HG02642 (cell line): ENCODE data around the gene KRTAP10-10.
"Not testable (repeated sequence)": the region's sequence is repeated elsewhere in the genome, so short reads cannot be mapped to it uniquely, and the experiment has no call there.

ENCODE experiments used
- ATAC-seq: cut with Tn5 transposase; IDR thresholded peaks from one replicate; pipeline ENCODE4 v1.9.1; 2021; ENCODE audit warnings: mild to moderate bottlenecking; ENCODE audit not compliant: unreplicated experiment, poor library complexity

Gene KRTAP10-10

GRCh38 chr21:44619886-44620285 lies 17.3 kb upstream of the KRTAP10-10 start:
- ATAC-seq: no peak

GRCh38 chr21:44623575-44623974 lies 13.6 kb upstream of the KRTAP10-10 start:
- no peak for ATAC-seq

- no peak for ATAC-seq
Observed at GRCh38 chr21:44625756-44626155, 11.4 kb upstream of the KRTAP10-10 start.

DNA sequence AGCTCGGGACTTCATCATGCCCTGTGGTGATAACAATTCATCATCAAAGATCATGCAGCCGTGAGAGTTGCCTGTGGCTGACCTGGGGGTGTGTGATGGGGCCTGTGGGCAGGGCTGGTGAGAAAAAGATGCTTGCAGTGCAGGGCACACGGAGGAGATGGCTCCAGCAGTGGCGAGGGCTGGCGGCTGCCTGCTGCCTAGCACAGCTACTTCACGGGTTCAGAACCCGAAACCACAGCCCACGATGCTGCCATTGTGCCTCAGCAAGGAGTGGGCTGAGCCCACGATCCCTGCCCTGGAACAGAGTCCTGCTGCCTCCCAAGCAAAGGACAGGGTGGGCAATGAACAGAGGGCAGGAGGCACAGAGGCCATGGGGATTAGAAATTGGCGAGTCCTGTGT lies 10.9 kb upstream of the KRTAP10-10 start:
- no peak for ATAC-seq

DNA sequence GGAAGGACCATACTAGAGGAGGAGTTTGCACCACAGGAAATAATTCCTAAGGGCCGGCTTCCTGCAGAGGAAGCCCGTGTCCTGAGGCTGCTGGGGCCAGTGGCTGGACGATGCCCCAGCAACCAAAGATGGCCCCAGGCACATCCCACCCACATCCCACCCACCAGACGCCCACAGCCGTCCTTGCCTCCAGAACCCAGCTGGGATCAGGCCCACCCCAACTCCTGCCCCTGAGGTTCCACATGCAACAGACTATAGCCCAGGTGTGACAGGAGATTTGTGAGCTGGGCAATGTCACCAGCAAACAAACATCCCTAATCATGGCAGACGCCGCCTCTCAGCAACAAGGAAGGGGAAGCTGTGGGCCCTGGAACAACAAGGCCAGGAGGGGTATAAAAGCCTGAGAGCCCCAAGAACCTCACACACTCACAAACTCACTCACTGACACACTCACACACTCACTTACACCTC lies 10.4 kb upstream of the KRTAP10-10 start, which contains the start of gene KRTAP10-9:
Gene KRTAP10-9 (plus strand): TSS at position 421 of the 471 bp plus-strand sequence. CDS start 79 bp downstream, outside the sequence.
- no peak for ATAC-seq

DNA sequence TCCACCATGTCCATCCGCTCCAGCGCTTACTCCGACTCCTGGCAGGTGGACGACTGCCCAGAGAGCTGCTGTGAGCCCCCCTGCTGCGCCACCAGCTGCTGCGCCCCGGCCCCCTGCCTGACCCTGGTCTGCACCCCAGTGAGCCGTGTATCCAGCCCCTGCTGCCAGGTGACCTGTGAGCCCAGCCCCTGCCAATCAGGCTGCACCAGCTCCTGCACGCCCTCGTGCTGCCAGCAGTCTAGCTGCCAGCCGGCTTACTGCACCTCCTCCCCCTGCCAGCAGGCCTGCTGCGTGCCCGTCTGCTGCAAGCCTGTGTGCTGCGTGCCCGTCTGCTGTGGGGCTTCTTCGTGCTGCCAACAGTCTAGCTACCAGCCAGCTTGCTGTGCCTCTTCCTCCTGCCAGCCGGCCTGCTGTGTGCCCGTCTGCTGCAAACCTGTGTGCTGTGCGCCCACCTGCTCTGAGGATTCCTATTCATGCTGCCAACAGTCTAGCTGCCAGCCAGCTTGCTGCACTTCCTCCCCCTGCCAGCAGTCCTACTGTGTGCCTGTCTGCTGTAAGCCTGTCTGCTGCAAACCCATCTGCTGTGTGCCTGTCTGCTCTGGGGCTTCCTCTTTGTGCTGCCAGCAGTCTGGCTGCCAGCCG lies 9.9 kb upstream of the KRTAP10-10 start:
- ATAC-seq: not testable (repeated sequence)

DNA sequence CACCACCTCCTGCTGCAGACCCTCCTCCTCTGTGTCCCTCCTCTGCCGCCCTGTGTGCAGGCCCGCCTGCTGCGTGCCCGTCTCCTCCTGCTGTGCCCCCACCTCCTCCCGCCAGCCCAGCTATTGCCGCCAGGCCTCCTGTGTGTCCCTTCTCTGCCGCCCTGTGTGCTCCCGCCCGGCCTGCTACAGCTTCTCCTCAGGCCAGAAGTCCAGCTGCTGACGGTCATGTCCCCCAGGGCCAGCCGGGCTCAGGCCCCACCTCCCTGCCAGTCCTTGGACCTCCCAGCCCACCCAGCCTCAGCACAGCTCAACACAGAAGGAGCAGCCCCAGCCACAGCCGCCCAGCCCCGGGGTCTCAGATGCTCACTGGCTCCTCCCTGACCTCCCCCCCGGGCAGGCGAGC lies 9.3 kb upstream of the KRTAP10-10 start:
- ATAC-seq: not testable (repeated sequence)

DNA sequence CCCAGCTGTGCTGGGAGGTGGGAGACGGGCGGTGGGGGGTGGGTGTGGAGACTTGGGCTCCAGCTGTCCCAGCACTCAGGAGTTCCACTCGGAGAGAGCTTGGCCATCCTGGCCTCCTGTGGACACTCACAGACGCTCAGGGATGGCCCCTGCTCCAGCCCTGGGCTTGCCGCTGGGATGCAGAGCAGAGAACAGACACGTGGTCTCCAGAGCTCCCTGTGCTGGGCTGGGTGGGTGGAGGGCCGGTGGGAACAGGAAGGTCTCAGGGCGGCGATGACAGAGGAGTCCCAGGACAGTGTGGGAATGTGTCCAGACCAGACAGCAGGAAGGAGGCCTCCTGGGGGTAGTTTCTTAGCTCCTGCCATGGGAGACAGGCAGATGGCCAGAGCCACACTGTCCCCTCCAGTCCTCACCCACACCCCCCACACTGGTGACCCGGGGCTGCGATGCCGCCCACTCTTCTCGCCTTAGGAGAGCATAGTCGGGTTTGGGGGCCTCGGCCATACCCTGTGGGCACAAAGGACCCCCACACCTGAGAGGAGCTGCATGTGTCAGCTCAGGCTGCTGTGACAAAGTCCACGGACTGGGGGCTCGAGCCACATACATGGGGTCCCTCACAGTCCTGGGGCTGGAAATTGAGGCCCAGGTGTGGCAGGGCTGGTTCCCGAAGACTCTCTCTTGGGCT lies 8.3 kb upstream of the KRTAP10-10 start:
- no peak for ATAC-seq

GRCh38 chr21:44630440-44630839 lies 6.7 kb upstream of the KRTAP10-10 start:
- ATAC-seq: no peak

DNA sequence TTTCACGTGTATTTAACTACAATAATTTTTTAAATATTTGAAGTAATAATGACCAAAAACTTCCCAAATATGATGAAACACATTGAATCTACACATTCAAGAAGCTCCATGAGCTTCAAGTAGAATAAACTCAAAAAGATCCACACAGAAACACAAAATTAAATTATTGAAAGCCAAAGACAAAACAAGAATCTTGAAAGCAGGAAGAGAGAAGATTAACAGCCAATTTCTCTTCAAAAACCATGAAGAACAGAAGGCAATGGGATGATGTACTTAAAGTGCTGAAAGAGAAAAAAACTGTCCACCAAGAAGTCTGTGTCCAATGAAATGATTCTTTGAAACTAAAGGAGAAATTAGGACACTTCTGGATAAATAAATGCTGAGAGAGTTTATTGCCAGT lies 5.1 kb upstream of the KRTAP10-10 start:
- no peak for ATAC-seq

DNA sequence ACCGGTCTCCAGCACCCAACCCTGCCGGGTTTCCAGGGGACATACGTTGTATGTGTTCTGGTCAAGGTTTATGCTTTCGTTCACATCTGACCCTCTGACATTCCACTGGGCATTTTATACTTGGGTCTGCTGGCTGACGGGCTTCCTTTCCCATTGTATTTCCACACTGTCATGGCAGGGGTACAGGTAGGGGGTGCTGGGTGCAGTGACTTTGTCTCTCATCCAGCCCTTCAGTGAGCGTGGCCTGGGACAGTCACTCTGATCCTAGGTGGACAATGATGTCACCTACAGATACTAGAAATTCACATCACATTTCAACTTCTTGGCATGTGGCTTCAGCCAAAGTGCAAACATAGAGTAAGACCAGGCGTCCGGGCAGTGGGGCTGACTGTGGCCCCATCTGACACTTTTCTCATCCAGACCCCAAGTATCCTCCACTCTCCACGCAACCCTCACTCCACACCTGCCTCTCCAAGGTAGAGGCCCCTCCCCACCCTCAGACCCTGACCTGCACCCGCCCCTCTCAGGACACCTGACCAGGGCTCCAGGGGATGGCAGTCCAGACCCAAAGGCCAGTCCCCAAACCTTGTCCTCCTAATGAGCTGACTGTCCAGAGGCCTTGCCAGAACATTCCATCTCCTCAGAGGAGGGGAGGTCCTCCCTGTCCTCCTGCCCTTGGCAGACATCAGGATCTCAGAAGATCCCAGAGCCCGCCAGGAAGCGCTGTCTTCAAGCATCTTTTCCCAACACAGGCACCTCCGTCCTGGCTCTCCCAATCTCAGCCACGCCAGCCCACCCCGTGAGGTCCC lies 743 bp upstream of the KRTAP10-10 start:
- no peak for ATAC-seq

DNA sequence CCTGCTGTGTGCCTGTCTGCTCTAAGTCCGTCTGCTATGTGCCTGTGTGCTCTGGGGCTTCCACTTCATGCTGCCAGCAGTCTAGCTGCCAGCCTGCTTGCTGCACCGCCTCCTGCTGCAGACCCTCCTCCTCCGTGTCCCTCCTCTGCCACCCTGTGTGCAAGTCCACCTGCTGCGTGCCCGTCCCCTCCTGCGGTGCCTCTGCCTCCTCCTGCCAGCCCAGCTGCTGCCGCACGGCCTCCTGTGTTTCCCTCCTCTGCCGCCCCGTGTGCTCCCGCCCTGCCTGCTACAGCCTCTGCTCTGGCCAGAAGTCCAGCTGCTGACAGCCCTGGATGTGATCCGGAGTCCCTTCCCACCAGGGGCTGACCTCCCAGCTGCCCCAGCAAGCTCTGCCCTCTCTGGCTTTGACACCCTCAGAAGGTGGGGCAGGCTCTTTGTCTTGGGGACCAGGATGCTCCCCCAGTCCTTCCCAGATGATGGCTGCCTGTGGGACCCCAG lies 744 bp downstream of the KRTAP10-10 start:
- ATAC-seq: not testable (repeated sequence)

DNA sequence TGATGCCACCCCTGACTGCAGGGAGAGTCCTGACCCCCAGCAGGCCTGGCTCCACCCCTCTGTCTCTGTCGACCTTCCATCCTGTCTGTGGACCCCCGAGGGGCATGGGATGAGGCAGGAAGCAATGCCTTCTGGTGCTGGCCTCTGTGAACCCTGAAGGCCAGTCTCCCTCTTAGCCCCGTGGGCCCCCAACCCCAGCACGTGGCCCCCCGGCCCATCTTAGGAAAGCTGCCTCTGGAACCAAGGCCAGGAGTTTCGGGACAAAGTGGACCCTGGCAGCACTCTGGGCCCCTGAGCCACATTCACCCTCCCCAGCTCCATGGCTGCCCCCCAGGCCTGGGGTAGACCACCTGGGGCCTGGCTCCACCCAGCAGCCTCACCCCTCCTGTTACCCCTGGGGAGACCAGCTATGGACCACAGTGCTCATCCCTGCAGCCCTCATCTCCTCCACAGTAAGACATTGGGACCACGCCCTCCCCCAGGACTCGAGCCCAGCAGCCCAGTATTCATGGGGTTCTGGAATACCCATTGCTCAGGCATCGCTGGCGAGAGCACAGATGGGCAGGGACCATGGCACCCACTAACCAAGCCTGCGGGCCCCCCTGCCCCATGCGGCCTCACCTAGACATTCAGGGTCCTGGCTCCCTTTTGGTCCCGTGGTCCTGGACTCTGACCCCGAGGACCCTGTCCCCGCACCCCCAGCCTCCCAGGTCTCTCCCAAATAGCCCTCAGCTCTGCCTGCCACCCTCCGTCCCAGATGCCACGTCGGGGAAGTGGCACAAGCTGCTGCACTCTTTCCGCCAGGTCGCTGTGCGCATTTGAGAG lies 1.6 kb downstream of the KRTAP10-10 start:
- ATAC-seq: not testable (repeated sequence)

DNA sequence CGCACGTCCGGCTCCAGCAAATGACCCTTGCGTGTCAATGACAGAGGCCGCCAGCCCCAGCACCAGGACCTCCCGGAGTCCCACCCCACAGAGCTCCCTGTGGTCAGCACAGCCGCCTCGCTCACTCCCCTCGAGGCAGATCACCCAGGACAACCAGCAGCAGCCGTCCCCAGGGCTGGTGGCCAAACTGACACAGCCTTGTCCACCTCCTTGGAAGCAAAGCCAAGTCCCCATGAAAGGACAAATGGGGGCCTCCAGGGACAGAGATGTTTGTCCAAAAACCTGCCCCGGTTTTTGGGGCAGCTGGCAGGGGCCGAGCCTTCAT lies 2.1 kb downstream of the KRTAP10-10 start:
- no peak for ATAC-seq

GRCh38 chr21:44640761-44641160 lies 3.6 kb downstream of the KRTAP10-10 start:
- ATAC-seq: no peak

DNA sequence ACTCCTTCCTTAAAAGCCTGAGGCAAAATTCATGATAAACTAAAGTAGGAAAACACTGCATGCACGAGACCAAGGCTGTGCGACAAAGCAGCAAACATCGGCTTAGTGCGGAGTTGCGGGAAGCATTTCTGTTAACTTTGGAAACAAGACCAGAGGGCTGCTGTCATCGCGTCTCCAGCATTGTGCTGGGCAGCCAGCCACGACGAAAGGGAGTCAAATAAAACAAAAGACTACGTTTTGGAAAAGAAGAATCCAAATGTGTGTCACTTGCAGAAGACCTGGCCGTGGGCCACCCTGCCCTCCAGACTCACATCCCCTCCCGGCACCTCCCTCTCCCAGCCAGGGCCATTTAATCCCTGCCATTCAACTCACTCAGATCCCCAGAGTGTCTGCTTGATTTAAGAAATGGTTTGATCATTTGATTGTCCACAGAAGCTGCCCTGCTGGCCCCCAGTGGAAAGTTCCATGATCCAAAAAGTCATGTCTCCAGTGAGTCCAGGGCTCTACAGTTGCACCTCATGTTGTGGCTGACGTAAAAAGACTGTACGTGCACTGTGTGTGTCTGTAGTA lies 6.7 kb downstream of the KRTAP10-10 start:
- ATAC-seq: no peak

DNA sequence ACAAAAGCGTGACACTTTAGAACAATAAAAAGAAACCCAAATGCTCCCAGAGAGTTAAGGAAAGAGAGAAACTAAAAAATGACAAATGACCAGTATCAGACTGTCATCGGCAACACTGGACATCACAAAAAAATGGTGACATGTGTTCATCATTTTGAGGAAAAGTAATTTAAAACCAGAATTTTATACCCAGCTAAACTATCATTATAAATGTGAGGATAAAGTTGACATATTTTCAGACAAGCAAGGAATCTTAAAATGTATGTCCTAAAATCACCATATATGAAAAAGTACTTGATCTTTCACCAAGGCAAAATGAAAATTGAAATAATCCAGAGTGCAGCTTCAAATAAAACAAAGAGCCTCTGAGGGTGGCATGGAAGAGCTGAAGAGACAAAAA lies 7.7 kb downstream of the KRTAP10-10 start:
- no peak for ATAC-seq

GRCh38 chr21:44646366-44647221 lies 9.4 kb downstream of the KRTAP10-10 start, which contains the start of gene KRTAP10-11:
Gene KRTAP10-11 (plus strand): TSS chr21:44646414. CDS start chr21:44646459, 45 bp downstream.
- ATAC-seq: not testable (repeated sequence)

DNA sequence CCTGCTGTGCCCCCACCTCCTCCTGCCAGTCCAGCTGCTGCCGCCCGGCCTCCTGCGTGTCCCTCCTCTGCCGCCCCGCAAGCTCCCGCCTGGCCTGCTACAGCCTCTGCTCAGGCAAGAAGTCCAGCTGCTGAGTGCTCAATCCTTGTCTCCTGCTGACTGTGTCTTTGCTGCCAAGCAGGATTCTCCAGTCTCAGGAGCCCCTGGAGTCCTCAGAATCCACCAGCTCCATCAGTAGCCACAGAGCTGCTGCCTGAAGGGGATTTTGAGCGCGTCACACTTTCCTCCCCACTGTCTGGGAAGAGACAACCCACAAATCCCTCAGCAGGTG lies 10.0 kb downstream of the KRTAP10-10 start:
- ATAC-seq: no peak
